ENCODE data around the gene GNG12.

The GNG12 gene

GRCh38 chr1:67683316-67683715 is 150.0 kb downstream of the GNG12 start:
- Histone ChIP-seq H3K9me3 (ENCODE audit: insufficient read depth, low read depth, low read length) (no peaks in the 10 kb centered on the region), H3K4me3 (ENCODE audit: low read length, poor library complexity, severe bottlenecking) (no peak overlapping the region), H3K36me3 (ENCODE audit: insufficient read depth, low read length) (peaks cover 4% of the 10 kb centered on the region), H3K4me2 (ENCODE audit: low read depth, low read length, poor library complexity, severe bottlenecking) (no peak overlapping the region), H4K20me1 (ENCODE audit: insufficient read depth, low read length, poor library complexity, severe bottlenecking) (peaks cover 16% of the 10 kb centered on the region), H3K27me3 (ENCODE audit: insufficient read depth, low read length, poor library complexity, severe bottlenecking) (peaks cover 11% of the 10 kb centered on the region), H3F3A (ENCODE audit: low read depth) (peaks cover 2% of the 10 kb centered on the region; the same call in 1 of the 2 replicates), H3K9ac (ENCODE audit: low read depth, low read length, poor library complexity, severe bottlenecking) (no peak overlapping the region), H3K79me2 (ENCODE audit: insufficient read depth, low read length) (peaks cover 27% of the 10 kb centered on the region), H3K4me1 (ENCODE audit: insufficient read depth, low read length, poor library complexity, severe bottlenecking) (peaks cover 26% of the 10 kb centered on the region), H3K9me2 (replicated peaks; ENCODE audit: low read depth, low read length) (no peaks in the 10 kb centered on the region), H2AFZ (ENCODE audit: low read length) (no peak overlapping the region)
- no peak for TF ChIP-seq EZH2phosphoT487 (IDR thresholded peaks at IDR 0.05; ENCODE audit: borderline replicate concordance)
- TF ChIP-seq, protein P1, sequence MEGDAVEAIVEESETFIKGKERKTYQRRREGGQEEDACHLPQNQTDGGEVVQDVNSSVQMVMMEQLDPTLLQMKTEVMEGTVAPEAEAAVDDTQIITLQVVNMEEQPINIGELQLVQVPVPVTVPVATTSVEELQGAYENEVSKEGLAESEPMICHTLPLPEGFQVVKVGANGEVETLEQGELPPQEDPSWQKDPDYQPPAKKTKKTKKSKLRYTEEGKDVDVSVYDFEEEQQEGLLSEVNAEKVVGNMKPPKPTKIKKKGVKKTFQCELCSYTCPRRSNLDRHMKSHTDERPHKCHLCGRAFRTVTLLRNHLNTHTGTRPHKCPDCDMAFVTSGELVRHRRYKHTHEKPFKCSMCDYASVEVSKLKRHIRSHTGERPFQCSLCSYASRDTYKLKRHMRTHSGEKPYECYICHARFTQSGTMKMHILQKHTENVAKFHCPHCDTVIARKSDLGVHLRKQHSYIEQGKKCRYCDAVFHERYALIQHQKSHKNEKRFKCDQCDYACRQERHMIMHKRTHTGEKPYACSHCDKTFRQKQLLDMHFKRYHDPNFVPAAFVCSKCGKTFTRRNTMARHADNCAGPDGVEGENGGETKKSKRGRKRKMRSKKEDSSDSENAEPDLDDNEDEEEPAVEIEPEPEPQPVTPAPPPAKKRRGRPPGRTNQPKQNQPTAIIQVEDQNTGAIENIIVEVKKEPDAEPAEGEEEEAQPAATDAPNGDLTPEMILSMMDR (conservative IDR thresholded peaks at IDR 0.05; ENCODE audit: low read length), result no peak

- Histone ChIP-seq H3K9me2 (replicated peaks; ENCODE audit: low read depth, low read length) (no peaks in the 10 kb centered on the region), H3K4me2 (ENCODE audit: low read depth, low read length, poor library complexity, severe bottlenecking) (no peak overlapping the region), H3F3A (ENCODE audit: low read depth) (no peaks in the 10 kb centered on the region), H2AFZ (ENCODE audit: low read length) (no peak overlapping the region), H3K36me3 (ENCODE audit: insufficient read depth, low read length) (peaks cover 2% of the 10 kb centered on the region), H3K9ac (ENCODE audit: low read depth, low read length, poor library complexity, severe bottlenecking) (no peak overlapping the region), H3K27me3 (ENCODE audit: insufficient read depth, low read length, poor library complexity, severe bottlenecking) (peaks cover 14% of the 10 kb centered on the region), H3K9me3 (ENCODE audit: insufficient read depth, low read depth, low read length) (no peaks in the 10 kb centered on the region), H4K20me1 (ENCODE audit: insufficient read depth, low read length, poor library complexity, severe bottlenecking) (peaks cover 11% of the 10 kb centered on the region), H3K4me1 (ENCODE audit: insufficient read depth, low read length, poor library complexity, severe bottlenecking) (peaks cover 20% of the 10 kb centered on the region), H3K4me3 (ENCODE audit: low read length, poor library complexity, severe bottlenecking) (no peak overlapping the region), H3K79me2 (ENCODE audit: insufficient read depth, low read length) (peaks cover 25% of the 10 kb centered on the region)
- TF ChIP-seq, protein P1 (conservative IDR thresholded peaks at IDR 0.05; ENCODE audit: low read length), result no peak
- TF ChIP-seq EZH2phosphoT487 (IDR thresholded peaks at IDR 0.05; ENCODE audit: borderline replicate concordance), result no peak
Observed at GRCh38 chr1:67682659-67683197, 150.5 kb downstream of the GNG12 start.

DNA sequence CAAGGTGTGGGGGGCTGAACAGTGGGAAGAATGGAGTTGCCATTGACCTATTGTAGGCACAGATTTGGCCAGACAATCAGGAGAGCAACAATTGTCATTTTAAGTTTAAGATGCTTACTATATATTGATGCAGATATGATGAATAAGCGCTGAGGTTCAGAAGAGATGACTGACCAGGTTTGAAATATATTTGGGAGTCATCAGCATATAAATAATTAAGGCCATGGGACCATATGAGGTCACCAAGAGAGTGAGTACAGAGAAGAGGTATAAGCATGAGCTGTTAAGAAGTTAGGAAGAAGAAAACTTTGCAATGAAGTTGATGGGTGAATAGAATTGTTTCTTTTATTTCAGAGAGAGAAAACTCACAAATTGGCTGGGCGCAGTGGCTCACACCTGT is 152.8 kb downstream of the GNG12 start:
- peaks cover 14% of the 10 kb centered on the region for H3K27me3 ChIP-seq (ENCODE audit: insufficient read depth, low read length, poor library complexity, severe bottlenecking)
- H3K36me3 ChIP-seq (ENCODE audit: insufficient read depth, low read length), result no peaks in the 10 kb centered on the region
- H3K9me3 ChIP-seq (ENCODE audit: insufficient read depth, low read depth, low read length), result no peaks in the 10 kb centered on the region
- H3K9ac ChIP-seq (ENCODE audit: low read depth, low read length, poor library complexity, severe bottlenecking), result no peak overlapping the region
- no peaks in the 10 kb centered on the region for H4K20me1 ChIP-seq (ENCODE audit: insufficient read depth, low read length, poor library complexity, severe bottlenecking)
- no peak overlapping the region for H3K4me2 ChIP-seq (ENCODE audit: low read depth, low read length, poor library complexity, severe bottlenecking)
- H3K4me1 ChIP-seq (ENCODE audit: insufficient read depth, low read length, poor library complexity, severe bottlenecking), result peaks cover 11% of the 10 kb centered on the region
- H3K4me3 ChIP-seq (ENCODE audit: low read length, poor library complexity, severe bottlenecking), result no peak overlapping the region
- no peak overlapping the region for H2AFZ ChIP-seq (ENCODE audit: low read length)
- TF ChIP-seq EZH2phosphoT487 (IDR thresholded peaks at IDR 0.05; ENCODE audit: borderline replicate concordance), result no peak
- TF ChIP-seq, protein P1 (conservative IDR thresholded peaks at IDR 0.05; ENCODE audit: low read length), result no peak
- H3F3A ChIP-seq (ENCODE audit: low read depth), result no peaks in the 10 kb centered on the region
- H3K9me2 ChIP-seq (replicated peaks; ENCODE audit: low read depth, low read length), result no peaks in the 10 kb centered on the region
- peaks cover 3% of the 10 kb centered on the region; the same call in 1 of the 2 replicates for H3K79me2 ChIP-seq (ENCODE audit: insufficient read depth, low read length)
